Measurements from ENCODE around the gene GFI1. TPM values are rescaled to one million over a fixed set of nuclear protein-coding genes. Genes with fewer than 3 reads are reported as not detected.

The GFI1 gene
- total and polyA plus RNA-seq, 5 donors: 0.18 to 0.59 (median 0.37) TPM; not detected in 1

GRCh38 chr1:92480200-92480812 is 6.4 kb downstream of the GFI1 start:
- intact Hi-C loops (cut with DNase I): no loop called here
- Histone ChIP-seq H3K4me1 (ENCODE audit: control insufficient read depth, insufficient read depth, low read length) (peaks cover 10% of the 10 kb centered on the region), H3K9me3 (ENCODE audit: control insufficient read depth, low read length) (no peaks in the 10 kb centered on the region), H3K4me3 (ENCODE audit: low read length) (peak overlapping the region; percentile 64), H3K27me3 (ENCODE audit: control insufficient read depth, insufficient read depth) (no peaks in the 10 kb centered on the region), H3K27ac (ENCODE audit: low read length) (no peak overlapping the region)
- DNase-seq (peak in 1 of 3 donors; percentile 37), ATAC-seq (no peak)
- WGBS: 36% methylated on average over 59 of the region's 59 CpGs

GRCh38 chr1:92479587-92479986 is 7.1 kb downstream of the GFI1 start:
- intact Hi-C loops (cut with DNase I): no loop called here
- 92% methylated on average over 9 of the region's 9 CpGs for WGBS
- no peaks in the 10 kb centered on the region for H3K9me3 ChIP-seq (ENCODE audit: control insufficient read depth, low read length)
- H3K4me3 ChIP-seq (ENCODE audit: low read length): no peak overlapping the region
- DNase-seq: no peak
- peaks cover 9% of the 10 kb centered on the region for H3K4me1 ChIP-seq (ENCODE audit: control insufficient read depth, insufficient read depth, low read length)
- ATAC-seq: no peak
- no peak overlapping the region for H3K27ac ChIP-seq (ENCODE audit: low read length)
- H3K27me3 ChIP-seq (ENCODE audit: control insufficient read depth, insufficient read depth): no peaks in the 10 kb centered on the region

DNA sequence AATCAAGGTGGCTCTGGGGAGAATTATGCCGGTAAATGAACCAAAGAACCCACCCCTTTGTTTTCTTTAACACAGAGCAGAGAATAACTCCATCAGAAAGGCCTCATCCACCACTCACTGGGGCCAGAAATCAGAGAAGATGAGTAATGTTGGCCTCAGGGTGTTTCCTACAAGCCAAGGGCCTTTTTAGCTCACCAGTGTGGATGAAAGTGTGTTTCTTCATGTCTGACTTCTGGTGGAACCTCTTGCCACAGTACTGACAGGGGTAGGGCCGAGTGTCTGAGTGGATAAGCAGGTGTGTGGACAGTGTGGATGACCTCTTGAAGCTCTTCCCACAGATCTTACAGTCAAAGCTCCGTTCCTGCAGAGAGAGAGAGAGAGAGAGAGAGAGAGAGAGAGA is 8.3 kb downstream of the GFI1 start:
- no peak overlapping the region for H3K27ac ChIP-seq (ENCODE audit: low read length)
- no peaks in the 10 kb centered on the region for H3K9me3 ChIP-seq (ENCODE audit: control insufficient read depth, low read length)
- H3K4me1 ChIP-seq (ENCODE audit: control insufficient read depth, insufficient read depth, low read length): peaks cover 4% of the 10 kb centered on the region
- ATAC-seq: no peak
- DNase-seq: no peak
- intact Hi-C loops (cut with DNase I): no loop called here
- no peaks in the 10 kb centered on the region for H3K27me3 ChIP-seq (ENCODE audit: control insufficient read depth, insufficient read depth)
- no peak overlapping the region for H3K4me3 ChIP-seq (ENCODE audit: low read length)
- 82% methylated on average over 3 of the region's 3 CpGs for WGBS

- intact Hi-C loops (cut with DNase I): no loop called here
- no peaks in the 10 kb centered on the region for H3K4me1 ChIP-seq (ENCODE audit: control insufficient read depth, insufficient read depth, low read length)
- no peak overlapping the region for H3K27ac ChIP-seq (ENCODE audit: low read length)
- no peak overlapping the region for H3K4me3 ChIP-seq (ENCODE audit: low read length)
- H3K9me3 ChIP-seq (ENCODE audit: control insufficient read depth, low read length): no peaks in the 10 kb centered on the region
- 49% methylated on average over 12 of the region's 12 CpGs for WGBS
- no peak for DNase-seq
- no peak for ATAC-seq
- H3K27me3 ChIP-seq (ENCODE audit: control insufficient read depth, insufficient read depth): no peaks in the 10 kb centered on the region
These were observed 10.6 kb downstream of the GFI1 start for GRCh38 chr1:92476071-92476631.

- 84% methylated on average over 3 of the region's 3 CpGs for WGBS
- H3K4me3 ChIP-seq (ENCODE audit: low read length): no peak overlapping the region
- intact Hi-C loops (cut with DNase I): no loop called here
- no peak overlapping the region for H3K27ac ChIP-seq (ENCODE audit: low read length)
- ATAC-seq (no peak), DNase-seq (no peak)
- H3K4me1 ChIP-seq (ENCODE audit: control insufficient read depth, insufficient read depth, low read length): no peaks in the 10 kb centered on the region
- H3K9me3 ChIP-seq (ENCODE audit: control insufficient read depth, low read length): no peaks in the 10 kb centered on the region
- no peaks in the 10 kb centered on the region for H3K27me3 ChIP-seq (ENCODE audit: control insufficient read depth, insufficient read depth)
These were observed 11.7 kb downstream of the GFI1 start for GRCh38 chr1:92475029-92475428.

DNA sequence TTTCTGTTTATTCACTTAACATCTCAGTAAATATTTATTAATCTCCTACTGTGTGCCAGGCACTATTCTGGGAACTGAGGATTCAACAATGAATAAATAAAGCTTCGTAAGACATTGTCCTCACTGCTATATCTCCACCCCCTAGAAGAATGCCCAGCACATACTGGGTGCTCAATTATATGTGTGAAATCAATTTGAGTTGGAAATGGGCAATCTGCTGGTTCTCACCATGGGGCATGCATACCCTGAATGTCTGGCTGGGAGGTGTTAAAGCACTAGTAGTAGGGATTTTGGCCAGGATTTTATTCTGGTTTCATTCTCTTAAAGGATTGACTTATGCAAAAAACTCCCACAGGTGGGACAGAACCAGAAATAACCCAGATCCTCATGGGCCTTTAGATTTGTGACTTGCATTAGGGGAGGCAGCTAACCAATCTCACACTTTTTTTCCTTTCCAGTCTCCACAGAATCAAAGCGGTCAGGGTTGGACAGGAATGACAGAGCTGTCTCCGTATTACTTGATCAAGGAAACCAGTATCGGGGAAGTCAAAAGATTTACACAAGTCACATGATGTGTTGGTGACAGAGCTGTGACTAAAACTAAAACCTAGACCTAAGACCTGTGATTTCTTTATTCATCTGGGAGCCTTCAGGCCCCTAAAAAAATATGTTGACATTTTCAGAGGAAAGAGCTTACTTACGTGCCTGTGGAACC is 12.8 kb downstream of the GFI1 start:
- Histone ChIP-seq H3K4me1 (ENCODE audit: control insufficient read depth, insufficient read depth, low read length) (no peaks in the 10 kb centered on the region), H3K4me3 (ENCODE audit: low read length) (no peak overlapping the region), H3K27me3 (ENCODE audit: control insufficient read depth, insufficient read depth) (no peaks in the 10 kb centered on the region), H3K27ac (ENCODE audit: low read length) (no peak overlapping the region), H3K9me3 (ENCODE audit: control insufficient read depth, low read length) (no peaks in the 10 kb centered on the region)
- 84% methylated on average over 5 of the region's 5 CpGs for WGBS
- intact Hi-C loops (cut with DNase I): no loop called here
- ATAC-seq (no peak), DNase-seq (no peak)

DNA sequence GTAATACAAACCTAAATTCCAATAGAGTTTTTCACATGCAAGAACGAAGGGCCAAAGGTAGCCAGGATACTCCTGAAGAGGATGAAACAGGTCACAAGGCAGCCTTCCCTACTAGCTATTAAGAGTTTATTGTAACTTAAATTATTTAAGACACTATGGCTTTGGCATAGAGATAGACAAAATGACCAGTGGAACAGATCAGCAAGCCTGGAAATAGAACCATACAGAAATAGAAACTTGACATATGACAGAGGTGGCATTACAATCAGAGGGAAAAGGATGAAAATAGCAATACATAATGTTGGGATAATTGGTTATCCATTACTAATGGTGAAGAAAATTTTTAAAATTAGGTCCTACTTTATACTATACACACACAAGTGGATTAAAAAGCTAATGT is 16.5 kb downstream of the GFI1 start:
- no peaks in the 10 kb centered on the region for H3K27me3 ChIP-seq (ENCODE audit: control insufficient read depth, insufficient read depth)
- ATAC-seq (no peak), DNase-seq (no peak)
- no peak overlapping the region for H3K4me3 ChIP-seq (ENCODE audit: low read length)
- intact Hi-C loops (cut with DNase I): no loop called here
- 97% methylated on average over 1 of the region's 1 CpG for WGBS
- H3K9me3 ChIP-seq (ENCODE audit: control insufficient read depth, low read length): no peaks in the 10 kb centered on the region
- no peak overlapping the region for H3K27ac ChIP-seq (ENCODE audit: low read length)
- no peaks in the 10 kb centered on the region for H3K4me1 ChIP-seq (ENCODE audit: control insufficient read depth, insufficient read depth, low read length)

DNA sequence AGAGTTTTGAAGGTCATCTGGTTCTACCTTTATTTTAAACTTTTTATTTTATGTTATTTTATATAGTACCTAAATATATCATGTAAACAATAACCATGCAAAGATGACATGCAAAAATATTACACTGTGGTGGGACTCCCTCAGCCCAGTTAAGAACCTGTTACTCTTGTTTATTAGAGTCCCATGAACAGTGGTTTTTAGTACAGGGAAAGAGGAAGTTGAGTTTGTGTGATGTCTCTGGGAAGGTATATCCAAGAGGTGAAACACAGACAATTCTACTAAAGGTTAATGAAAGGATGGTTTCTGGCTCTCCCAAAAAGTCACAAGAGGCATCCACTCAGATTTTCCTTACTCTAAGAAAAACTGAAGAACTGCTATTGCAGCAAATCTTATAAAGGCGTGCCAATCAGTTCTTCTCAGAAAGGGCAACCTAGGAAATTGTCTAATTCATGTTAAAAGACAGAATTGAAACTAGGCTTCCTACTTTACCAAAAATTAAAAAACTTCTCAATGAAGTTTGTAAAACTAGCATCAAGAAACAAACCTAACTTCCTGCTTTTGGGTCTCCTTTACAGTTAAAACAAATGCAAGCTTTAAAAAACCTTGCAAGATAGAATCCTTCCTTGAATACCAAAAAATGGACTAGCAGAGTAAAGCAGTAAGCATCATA is 19.9 kb downstream of the GFI1 start:
- H3K4me3 ChIP-seq (ENCODE audit: low read length): no peak overlapping the region
- intact Hi-C loops (cut with DNase I): no loop called here
- DNase-seq (no peak), ATAC-seq (no peak)
- H3K27ac ChIP-seq (ENCODE audit: low read length): no peak overlapping the region
- no peaks in the 10 kb centered on the region for H3K27me3 ChIP-seq (ENCODE audit: control insufficient read depth, insufficient read depth)
- 87% methylated on average over 1 of the region's 1 CpG for WGBS
- H3K4me1 ChIP-seq (ENCODE audit: control insufficient read depth, insufficient read depth, low read length): no peaks in the 10 kb centered on the region
- H3K9me3 ChIP-seq (ENCODE audit: control insufficient read depth, low read length): no peaks in the 10 kb centered on the region

GRCh38 chr1:92465256-92465647 is 21.5 kb downstream of the GFI1 start:
- intact Hi-C loops (cut with DNase I): no loop called here

GRCh38 chr1:92464588-92465255 is 22.0 kb downstream of the GFI1 start:
- intact Hi-C loops (cut with DNase I): no loop called here
- Histone ChIP-seq H3K4me3 (ENCODE audit: low read length) (no peak overlapping the region), H3K9me3 (ENCODE audit: control insufficient read depth, low read length) (no peaks in the 10 kb centered on the region), H3K27me3 (ENCODE audit: control insufficient read depth, insufficient read depth) (no peaks in the 10 kb centered on the region), H3K4me1 (ENCODE audit: control insufficient read depth, insufficient read depth, low read length) (peaks cover 2% of the 10 kb centered on the region), H3K27ac (ENCODE audit: low read length) (no peak overlapping the region)
- DNase-seq: no peak
- ATAC-seq: no peak
- 81% methylated on average over 4 of the region's 4 CpGs for WGBS

More at GRCh38 chr1:92465256-92465647, 21.5 kb downstream of the GFI1 start:
- no peak overlapping the region for H3K4me3 ChIP-seq (ENCODE audit: low read length)
- peaks cover 2% of the 10 kb centered on the region for H3K4me1 ChIP-seq (ENCODE audit: control insufficient read depth, insufficient read depth, low read length)
- no peaks in the 10 kb centered on the region for H3K27me3 ChIP-seq (ENCODE audit: control insufficient read depth, insufficient read depth)
- WGBS: 95% methylated on average over 1 of the region's 1 CpG
- no peak overlapping the region for H3K27ac ChIP-seq (ENCODE audit: low read length)
- no peak for ATAC-seq
- no peaks in the 10 kb centered on the region for H3K9me3 ChIP-seq (ENCODE audit: control insufficient read depth, low read length)
- DNase-seq: no peak
